SK-N-SH treated with all-trans-retinoic acid at 6 μM for 48 hours (cell line): Measurements from ENCODE around the gene RPRD1B.

Experiments used
- ARNTL ChIP-seq: fragments of 450-650 bp; formaldehyde crosslinking; IDR thresholded peaks from 2 replicates; pipeline ENCODE4 v1.5.0; 2020; ENCODE audit warnings: low read depth, mild to moderate bottlenecking, moderate library complexity, borderline replicate concordance
- CSDC2 ChIP-seq: fragments of 250-450 bp; sonication (Bioruptor Pico); IDR thresholded peaks from 2 replicates; pipeline ENCODE4 v1.5.0; 2020; ENCODE audit warnings: mild to moderate bottlenecking, moderate library complexity
- ESRRG ChIP-seq: fragments of 250-450 bp; sonication (Bioruptor Pico); IDR thresholded peaks from 2 replicates; pipeline ENCODE4 v1.6.1; 2021; ENCODE audit warnings: mild to moderate bottlenecking
- GLIS3 ChIP-seq: fragments of 250-450 bp; sonication (Bioruptor Pico); IDR thresholded peaks from 2 replicates; pipeline ENCODE4 v1.5.0; 2020; ENCODE audit warnings: mild to moderate bottlenecking, moderate library complexity
- ISL1 ChIP-seq: fragments of 250-450 bp; sonication (Bioruptor Pico); IDR thresholded peaks from 2 replicates; pipeline ENCODE4 v2.1.2; 2022; ENCODE audit warnings: mild to moderate bottlenecking, moderate library complexity
- PPARA ChIP-seq: fragments of 250-450 bp; sonication (Bioruptor Pico); IDR thresholded peaks from 2 replicates; pipeline ENCODE4 v1.5.0; 2020; ENCODE audit warnings: mild to moderate bottlenecking, borderline replicate concordance
- SNAI2 ChIP-seq: fragments of 250-450 bp; sonication (Bioruptor Pico); IDR thresholded peaks from 2 replicates; pipeline ENCODE4 v1.5.0; 2020; ENCODE audit warnings: mild to moderate bottlenecking, moderate library complexity
- TOX ChIP-seq: fragments of 250-450 bp; sonication (Bioruptor Pico); IDR thresholded peaks from 2 replicates; pipeline ENCODE4 v1.8.0; 2021; ENCODE audit warnings: mild to moderate bottlenecking, moderate library complexity, borderline replicate concordance
- ZFP30 ChIP-seq: fragments of 450-650 bp; formaldehyde crosslinking; IDR thresholded peaks from 2 replicates; pipeline ENCODE4 v1.5.0; 2022; ENCODE audit warnings: mild to moderate bottlenecking, moderate library complexity
- ZNF565 ChIP-seq: fragments of 450-650 bp; formaldehyde crosslinking; conservative IDR thresholded peaks from 2 replicates; pipeline ENCODE4 v1.5.0; 2020; ENCODE audit warnings: low read depth, mild to moderate bottlenecking, moderate library complexity
- ZNF70 ChIP-seq: fragments of 450-650 bp; formaldehyde crosslinking; IDR thresholded peaks from 2 replicates; pipeline ENCODE4 v1.5.0; 2020; ENCODE audit warnings: mild to moderate bottlenecking, moderate library complexity
- TF ChIP-seq, protein P1 (sequence below): fragments of 250-450 bp; sonication (Bioruptor Pico); IDR thresholded peaks from 2 replicates; pipeline ENCODE4 v1.8.0; 2020; ENCODE audit warnings: mild to moderate bottlenecking, moderate library complexity, borderline replicate concordance

DNA sequence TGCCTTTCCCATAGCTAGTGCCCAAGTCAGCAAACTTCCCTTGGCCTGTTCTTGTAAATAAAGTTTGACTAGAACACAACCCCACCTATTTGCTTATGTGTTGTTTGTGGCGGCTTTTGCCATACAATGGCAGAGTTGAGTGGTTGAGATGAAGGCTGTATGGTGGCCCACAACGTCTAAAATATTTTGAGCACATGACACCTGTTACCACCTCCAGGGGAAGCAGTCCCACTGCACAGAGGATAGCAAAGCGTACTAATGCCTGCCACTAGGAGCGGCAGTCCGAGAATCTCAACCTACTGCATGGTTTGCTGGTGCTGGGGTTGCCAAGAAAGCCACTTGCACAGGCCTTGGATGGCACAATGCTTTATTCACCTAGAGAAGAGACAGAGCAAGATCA, 72.9 kb downstream of the RPRD1B start:
- TF ChIP-seq, protein P1, sequence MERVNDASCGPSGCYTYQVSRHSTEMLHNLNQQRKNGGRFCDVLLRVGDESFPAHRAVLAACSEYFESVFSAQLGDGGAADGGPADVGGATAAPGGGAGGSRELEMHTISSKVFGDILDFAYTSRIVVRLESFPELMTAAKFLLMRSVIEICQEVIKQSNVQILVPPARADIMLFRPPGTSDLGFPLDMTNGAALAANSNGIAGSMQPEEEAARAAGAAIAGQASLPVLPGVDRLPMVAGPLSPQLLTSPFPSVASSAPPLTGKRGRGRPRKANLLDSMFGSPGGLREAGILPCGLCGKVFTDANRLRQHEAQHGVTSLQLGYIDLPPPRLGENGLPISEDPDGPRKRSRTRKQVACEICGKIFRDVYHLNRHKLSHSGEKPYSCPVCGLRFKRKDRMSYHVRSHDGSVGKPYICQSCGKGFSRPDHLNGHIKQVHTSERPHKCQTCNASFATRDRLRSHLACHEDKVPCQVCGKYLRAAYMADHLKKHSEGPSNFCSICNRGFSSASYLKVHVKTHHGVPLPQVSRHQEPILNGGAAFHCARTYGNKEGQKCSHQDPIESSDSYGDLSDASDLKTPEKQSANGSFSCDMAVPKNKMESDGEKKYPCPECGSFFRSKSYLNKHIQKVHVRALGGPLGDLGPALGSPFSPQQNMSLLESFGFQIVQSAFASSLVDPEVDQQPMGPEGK (CRISPR knock-in tag), result no peak
- TF ChIP-seq ISL1 (CRISPR knock-in tag) (no peak), ZNF565 (CRISPR knock-in tag) (no peak), TOX (CRISPR knock-in tag) (no peak), PPARA (no peak), ARNTL (no peak), SNAI2 (CRISPR knock-in tag) (no peak), ZFP30 (no peak), ZNF70 (no peak), ESRRG (CRISPR knock-in tag) (no peak), GLIS3 (CRISPR knock-in tag) (no peak), CSDC2 (CRISPR knock-in tag) (no peak)
